SHP77 (cell line): ENCODE measurements around the gene BCAP29.
"Not testable (repeated sequence)": the region's sequence is repeated elsewhere in the genome, so short reads cannot be mapped to it uniquely, and the experiment has no call there.

Source experiments
- DNase-seq, 2 experiments: peaks; one replicate each; lab custom pipeline; 2025; lab: John Stamatoyannopoulos, UW

The BCAP29 gene

GRCh38 chr7:107579885-107580715 is at the start of gene BCAP29:
TSS of gene BCAP29 (plus strand) at chr7:107580246. CDS start at chr7:107580773, 527 bp downstream.
- DNase-seq: peak; percentile 64 to 73

DNA sequence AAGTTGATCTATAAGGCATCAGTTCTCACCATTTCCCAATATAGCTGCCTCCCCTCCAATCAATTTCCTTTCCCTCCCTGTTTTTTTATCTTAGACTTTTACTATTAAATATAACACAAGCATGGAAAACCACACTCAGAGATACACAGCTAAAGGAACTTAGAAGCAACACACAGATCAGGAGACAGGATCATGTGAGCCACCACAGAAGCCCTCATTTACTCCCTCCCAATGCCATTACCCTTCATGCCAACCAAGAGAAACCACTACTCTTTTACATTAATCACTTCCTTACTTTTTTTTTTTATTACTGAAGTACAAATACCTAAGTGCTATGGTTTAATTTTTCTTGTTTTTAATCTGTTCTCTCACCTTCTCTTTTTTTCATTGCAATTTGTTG is 49.3 kb upstream of the BCAP29 start:
- no peak for DNase-seq

GRCh38 chr7:107534139-107534538 is 45.9 kb upstream of the BCAP29 start:
- DNase-seq: no peak

GRCh38 chr7:107537228-107537627 is 42.8 kb upstream of the BCAP29 start:
- not testable (repeated sequence) for DNase-seq

- DNase-seq: no peak
These were observed 42.0 kb upstream of the BCAP29 start for GRCh38 chr7:107538001-107538400.

- no peak for DNase-seq
These were observed 36.6 kb upstream of the BCAP29 start for GRCh38 chr7:107543338-107543993.

DNA sequence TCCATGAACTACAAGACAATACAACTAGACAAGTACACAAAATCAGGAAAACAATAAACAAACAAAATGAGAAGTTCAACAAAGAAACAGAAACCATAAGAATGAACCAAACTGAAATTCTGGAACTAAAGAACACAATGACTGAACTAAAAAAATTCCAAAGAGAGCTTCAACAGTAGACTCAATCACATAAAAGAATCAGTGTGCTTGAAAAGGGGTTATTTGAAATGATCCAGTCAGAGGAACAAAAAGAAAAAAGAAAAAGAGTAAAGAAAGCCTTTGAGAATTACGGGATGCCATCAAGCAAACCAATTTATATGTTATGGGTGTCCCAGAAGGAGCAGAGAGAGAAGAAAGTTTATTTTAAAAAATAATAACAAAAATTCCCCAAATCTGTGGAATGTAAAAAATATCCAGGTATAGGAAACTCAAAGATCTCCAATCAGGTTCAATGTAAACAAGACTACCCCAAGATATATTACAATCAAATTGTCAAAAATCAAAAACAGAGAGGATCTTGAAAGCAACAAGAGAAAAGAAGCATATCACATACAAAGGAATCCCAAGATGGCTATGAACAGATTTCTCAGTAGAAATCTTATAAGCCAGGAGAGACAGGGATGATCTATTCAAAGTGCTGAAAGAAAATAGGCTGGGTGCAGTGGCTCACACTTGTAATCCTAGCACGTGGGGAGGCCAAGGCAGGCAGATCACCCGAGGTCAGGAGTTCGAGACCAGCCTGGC is 35.0 kb upstream of the BCAP29 start:
- DNase-seq: no peak

GRCh38 chr7:107551936-107552335 is 28.1 kb upstream of the BCAP29 start:
- DNase-seq: no peak

DNA sequence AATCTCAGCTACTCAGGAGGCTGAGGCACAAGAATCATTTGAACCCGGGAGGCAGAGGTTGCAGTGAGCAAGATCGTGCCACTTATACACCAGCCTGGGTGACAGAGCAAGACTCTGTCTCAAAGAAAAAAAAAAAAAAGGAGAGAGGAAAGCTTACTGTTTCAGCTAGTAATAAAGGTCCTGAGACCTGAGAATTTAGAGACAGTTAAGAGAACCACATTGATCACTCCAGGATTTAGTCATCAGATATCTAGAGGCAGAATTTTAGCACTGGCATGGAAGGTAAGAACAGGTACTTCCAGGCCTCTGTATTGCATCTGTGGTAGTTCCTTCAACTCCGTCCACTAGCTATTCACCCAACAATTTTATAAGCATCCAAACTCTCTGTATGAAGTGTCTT is 24.2 kb upstream of the BCAP29 start:
- no peak for DNase-seq

DNA sequence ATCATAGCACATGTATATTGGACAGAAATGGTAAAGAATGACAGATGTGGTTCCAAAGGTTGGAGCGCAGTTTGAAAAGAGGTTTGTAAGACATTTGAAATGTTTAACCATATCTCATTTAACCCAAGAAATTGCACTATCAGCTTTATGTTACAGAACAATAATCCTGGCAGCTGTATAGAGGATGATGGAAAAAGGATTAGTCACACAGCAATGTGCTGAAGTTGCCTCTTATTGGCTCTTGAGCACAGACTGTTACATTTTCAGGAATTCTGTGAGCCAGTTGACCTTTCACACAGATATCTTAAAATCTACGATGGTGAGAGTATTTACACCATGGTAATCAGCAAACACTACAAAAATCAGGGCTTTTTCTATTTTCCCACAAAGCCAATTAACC is 20.2 kb upstream of the BCAP29 start:
- no peak for DNase-seq

DNA sequence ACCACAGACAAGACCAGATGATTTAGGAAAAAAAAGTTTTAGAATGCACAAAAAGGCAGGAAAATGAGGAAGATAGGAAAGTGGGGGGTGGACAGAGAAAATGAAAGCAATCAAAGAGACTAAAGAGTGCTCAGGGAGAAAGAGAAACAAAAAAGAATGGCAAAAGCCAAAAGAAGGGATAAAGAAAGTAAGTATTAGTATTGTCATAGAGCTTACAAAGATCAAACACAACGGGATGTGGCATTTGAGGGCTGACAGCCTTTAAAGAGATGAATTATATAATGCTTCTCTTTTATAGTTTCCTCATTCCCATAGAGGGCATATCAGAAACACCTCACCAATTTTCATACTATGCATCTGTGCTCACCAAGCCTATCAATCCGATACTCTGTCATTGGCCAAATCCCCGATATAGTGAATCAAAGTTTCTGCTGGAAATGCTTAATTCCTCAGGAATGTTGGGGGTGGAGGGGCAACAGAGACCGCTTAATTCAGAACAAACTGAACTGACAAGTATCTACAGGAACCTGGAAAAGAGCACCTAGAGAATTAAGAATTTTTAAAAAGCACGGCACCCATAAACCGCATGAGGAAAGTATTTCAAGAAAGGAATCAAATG is 19.0 kb upstream of the BCAP29 start:
- DNase-seq: no peak

GRCh38 chr7:107563081-107563774 is 16.8 kb upstream of the BCAP29 start:
- peak; percentile 2 to 39 for DNase-seq

- peak; percentile 58 to 67 for DNase-seq
These were observed 16.1 kb upstream of the BCAP29 start, which contains the start of the genes COG5 and DUS4L for GRCh38 chr7:107563775-107564552. TSS of gene COG5 (minus strand) at chr7:107563920. CDS start at chr7:107563896, 24 bp downstream. TSS of gene DUS4L (plus strand) at chr7:107563971. CDS start at chr7:107567071, 3,100 bp downstream.

- DNase-seq: no peak
These were observed 15.3 kb upstream of the BCAP29 start for GRCh38 chr7:107564553-107565298.

- no peak for DNase-seq
These were observed 9.7 kb upstream of the BCAP29 start for GRCh38 chr7:107570298-107570697.

DNA sequence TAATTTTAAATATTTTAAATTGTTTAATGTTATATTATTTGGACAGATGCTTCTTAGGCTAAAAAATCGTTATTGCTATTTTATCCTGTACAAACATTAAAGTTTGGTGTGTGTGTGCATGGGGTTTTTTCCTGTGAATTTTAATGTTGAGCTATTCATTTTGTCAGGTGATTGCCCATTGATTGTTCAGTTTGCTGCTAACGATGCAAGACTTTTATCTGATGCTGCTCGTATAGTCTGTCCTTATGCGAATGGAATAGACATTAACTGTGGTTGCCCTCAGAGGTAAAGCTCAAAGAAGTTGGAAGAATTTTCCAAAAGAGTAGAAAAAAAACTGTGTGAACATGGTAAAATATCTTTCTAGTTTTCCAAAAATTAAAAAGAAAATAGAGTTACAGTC is 6.5 kb upstream of the BCAP29 start:
- DNase-seq: no peak

DNA sequence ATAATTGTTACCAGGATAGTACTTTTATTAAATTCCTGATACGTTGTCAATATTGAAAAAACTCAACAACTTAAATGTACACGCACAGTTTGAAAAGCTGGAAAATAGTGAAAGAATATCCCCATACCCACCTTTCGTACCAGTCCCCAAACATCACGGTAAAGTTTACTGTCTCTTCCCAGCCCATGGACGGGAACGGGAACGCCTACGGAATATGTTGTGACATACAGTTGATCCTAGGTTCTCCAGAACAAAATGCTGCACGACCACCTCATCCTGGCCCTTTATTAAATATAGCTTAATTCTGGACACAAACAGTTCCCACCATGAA is 527 bp upstream of the BCAP29 start:
- DNase-seq: peak in 1 of 2 experiments; percentile 38

DNA sequence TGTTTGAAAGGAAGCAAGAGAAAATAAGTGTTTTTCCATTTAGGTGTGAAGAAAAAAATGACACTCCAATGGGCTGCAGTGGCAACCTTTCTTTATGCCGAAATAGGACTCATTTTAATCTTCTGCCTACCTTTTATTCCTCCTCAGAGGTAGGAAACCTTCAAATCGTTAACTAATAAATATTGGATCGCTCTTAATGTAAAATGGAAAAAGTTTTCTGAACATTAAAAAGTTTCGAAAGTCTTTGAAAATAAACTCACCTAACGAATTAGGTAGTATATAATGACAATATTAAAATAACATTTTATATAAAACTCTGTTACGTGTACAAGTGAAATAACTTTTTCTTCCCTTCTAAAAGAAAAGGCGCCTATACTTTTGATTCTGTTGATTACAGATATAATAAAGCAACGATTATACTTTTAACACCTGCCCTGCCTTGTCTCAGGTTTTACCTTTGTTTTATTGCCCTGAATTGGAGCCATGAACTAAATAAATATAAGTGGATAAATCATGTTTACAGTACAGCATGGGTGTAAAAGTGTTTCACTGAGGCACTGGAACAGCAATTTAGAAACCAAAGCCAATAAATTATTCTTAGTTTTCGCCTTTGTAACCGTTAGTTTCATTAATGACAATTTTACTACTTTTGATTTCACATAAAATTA is 804 bp downstream of the BCAP29 start:
- no peak for DNase-seq

- DNase-seq: no peak
These were observed 1.5 kb downstream of the BCAP29 start for GRCh38 chr7:107581387-107582013.
